KOPT-K1 (cell line): ENCODE data around the gene HOXD9.

Experiments
- H3K27ac ChIP-seq: fragments of 200-600 bp; sonication (generic); 2 replicates; pipeline ENCODE4 v1.5.1; 2016; ENCODE audit warnings: antibody characterized with exemption, mild to moderate bottlenecking, low read depth, low read length; ENCODE audit not compliant: poor library complexity, severe bottlenecking
- H3K36me3 ChIP-seq: fragments of 200-600 bp; sonication (generic); 2 replicates; pipeline ENCODE4 v1.5.1; 2017; ENCODE audit warnings: antibody characterized with exemption, mild to moderate bottlenecking, low read length, moderate library complexity; ENCODE audit not compliant: insufficient read depth
- H3K9me3 ChIP-seq: fragments of 200-600 bp; sonication (generic); 2 replicates; pipeline ENCODE4 v1.5.1; 2017; ENCODE audit warnings: antibody characterized with exemption, low read length, mild to moderate bottlenecking; ENCODE audit not compliant: insufficient read depth, poor library complexity, severe bottlenecking

HOXD9 gene

DNA sequence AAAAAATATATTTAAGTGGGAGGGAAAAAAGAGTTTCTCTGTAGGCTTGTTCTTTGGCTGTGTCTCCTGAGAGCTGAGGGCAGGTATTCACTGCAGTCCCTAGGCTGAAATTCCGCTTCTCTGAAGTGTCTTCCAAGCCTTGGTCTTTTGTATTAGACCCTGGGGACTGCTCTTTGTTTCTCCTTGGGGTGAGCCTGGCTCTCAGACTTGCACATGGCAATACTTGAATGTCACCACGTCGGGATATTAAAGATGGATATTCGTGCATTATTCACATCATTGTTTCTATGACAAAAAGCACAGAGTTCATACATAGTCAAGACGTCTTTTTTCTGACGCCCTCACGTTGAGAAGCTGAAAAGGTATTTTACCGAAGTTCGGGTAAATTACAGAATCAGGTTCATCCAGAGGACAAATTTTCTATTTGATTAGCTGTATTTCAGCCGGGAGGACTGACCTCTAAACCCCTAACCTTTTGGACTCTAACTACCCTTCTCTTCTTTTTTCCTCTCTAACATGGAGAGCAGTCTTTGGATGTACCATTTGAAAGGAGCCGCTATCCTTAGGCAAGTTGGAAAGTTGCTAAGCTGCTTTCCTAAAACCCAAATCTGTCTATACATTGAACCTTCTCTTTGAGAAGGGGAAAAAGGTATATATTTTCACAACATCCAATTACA is 32.2 kb downstream of the HOXD9 start:
- H3K27ac ChIP-seq, result no peak overlapping the region
- no peaks in the 10 kb centered on the region for H3K9me3 ChIP-seq
- H3K36me3 ChIP-seq, result no peaks in the 10 kb centered on the region

GRCh38 chr2:176155356-176156044 is 33.0 kb downstream of the HOXD9 start:
- H3K9me3 ChIP-seq, result no peaks in the 10 kb centered on the region
- no peak overlapping the region for H3K27ac ChIP-seq
- no peaks in the 10 kb centered on the region for H3K36me3 ChIP-seq

- Histone ChIP-seq H3K36me3 (no peaks in the 10 kb centered on the region), H3K9me3 (no peaks in the 10 kb centered on the region), H3K27ac (no peak overlapping the region)
Observed at GRCh38 chr2:176156301-176156806, 33.8 kb downstream of the HOXD9 start.

DNA sequence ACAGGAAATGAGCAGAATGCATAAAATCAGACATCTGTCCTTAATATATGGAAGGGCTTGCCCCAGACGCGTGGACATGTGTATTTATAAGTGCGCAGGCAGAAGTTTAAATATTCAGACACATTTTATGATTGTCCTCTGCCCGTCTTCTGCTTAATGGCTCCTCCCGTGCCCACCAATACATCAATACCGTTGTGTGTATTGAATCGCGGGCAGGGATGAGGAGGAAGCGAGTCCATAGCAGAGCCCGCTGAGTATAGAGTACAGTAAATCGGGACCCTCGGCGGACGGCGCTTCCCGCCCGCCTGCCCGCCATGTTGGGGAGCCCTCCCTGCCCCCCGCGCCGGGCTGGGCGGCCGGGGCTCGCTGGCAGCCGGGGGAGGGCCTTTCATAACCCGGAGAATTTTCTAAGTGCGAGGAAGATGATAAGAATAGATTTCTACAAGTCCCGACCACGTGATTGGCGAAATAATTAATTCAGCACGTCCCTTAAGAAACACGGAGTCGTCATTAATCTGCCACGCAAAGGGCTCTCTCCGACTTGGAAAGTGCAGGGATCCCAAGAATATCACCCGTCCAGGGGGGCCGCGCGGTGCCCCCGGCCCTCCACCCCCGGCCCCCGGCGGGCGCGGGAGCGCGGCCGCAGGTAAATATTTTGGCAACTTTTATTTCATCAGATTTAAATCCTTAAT is 34.4 kb downstream of the HOXD9 start, which contains the start of gene HOXD3:
TSS of gene HOXD3 (plus strand) at position 501 of the 692 bp plus-strand sequence. CDS start 11,808 bp downstream, outside the sequence.
- no peak within 1 kb of the TSS for H3K27ac ChIP-seq

DNA sequence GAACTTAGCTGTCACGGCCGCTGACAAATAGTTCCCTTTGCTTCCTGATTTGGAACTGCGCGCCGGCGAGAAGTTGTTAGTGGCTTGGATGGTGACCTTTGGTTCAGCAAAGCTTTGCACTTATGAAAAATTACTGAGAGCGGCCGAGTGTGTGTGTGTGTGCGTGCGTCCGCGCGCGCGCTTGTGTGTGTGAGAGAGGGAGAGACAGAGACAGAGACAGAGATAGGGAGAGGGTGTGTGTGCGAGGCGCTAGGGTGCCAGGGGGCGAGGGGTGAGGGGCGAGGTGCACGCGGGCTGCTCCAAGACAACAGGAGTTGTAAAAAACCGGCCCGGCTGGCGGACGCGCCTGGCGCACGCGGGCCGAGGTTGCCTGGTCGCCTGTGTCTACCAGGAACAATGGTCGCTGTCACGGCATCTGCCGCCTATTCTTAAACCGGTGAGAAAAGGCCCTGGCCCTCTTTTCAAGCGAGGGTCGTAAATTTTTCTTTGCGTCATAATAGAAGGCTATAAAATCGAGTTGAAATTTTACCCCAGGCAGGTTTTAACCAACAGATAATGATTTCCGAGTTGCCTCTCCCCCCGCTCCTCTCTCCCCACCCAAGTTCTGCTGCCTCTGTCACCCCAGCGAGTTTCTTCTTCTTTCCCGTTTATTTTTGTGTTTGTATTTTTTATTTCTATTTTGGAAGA is 35.1 kb downstream of the HOXD9 start:
- no peaks in the 10 kb centered on the region for H3K9me3 ChIP-seq
- H3K36me3 ChIP-seq, result no peaks in the 10 kb centered on the region
- no peak overlapping the region for H3K27ac ChIP-seq

More for the DNA sequence above, 34.4 kb downstream of the HOXD9 start, which contains the start of gene HOXD3:
- H3K36me3 ChIP-seq, result no peaks in the 10 kb centered on the region
- H3K9me3 ChIP-seq, result no peaks in the 10 kb centered on the region

DNA sequence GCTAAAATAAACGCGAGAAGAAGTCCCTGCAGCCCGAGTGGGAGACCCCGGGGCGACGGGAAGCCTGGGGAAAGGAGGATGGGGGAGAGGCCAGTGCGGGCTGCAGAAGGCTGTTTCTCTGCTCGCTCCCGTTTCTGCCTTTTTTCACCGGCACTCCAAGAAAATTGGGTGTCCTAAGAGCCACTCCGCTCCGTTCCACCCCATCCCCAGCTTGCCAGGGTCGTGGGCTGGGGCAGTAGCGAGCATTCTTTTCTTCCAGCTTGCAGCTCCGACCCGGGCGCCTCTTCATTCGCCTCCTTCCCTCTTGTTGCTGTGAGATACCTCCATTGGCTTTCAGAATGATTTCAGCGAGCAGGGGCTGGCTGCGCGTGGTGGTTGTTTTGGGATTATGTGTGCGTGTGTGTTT is 35.7 kb downstream of the HOXD9 start:
- H3K9me3 ChIP-seq, result no peaks in the 10 kb centered on the region
- no peaks in the 10 kb centered on the region for H3K36me3 ChIP-seq
- H3K27ac ChIP-seq, result no peak overlapping the region

- no peak overlapping the region for H3K27ac ChIP-seq
- H3K36me3 ChIP-seq, result no peaks in the 10 kb centered on the region
- no peaks in the 10 kb centered on the region for H3K9me3 ChIP-seq
Observed at GRCh38 chr2:176158855-176159662, 36.5 kb downstream of the HOXD9 start.

DNA sequence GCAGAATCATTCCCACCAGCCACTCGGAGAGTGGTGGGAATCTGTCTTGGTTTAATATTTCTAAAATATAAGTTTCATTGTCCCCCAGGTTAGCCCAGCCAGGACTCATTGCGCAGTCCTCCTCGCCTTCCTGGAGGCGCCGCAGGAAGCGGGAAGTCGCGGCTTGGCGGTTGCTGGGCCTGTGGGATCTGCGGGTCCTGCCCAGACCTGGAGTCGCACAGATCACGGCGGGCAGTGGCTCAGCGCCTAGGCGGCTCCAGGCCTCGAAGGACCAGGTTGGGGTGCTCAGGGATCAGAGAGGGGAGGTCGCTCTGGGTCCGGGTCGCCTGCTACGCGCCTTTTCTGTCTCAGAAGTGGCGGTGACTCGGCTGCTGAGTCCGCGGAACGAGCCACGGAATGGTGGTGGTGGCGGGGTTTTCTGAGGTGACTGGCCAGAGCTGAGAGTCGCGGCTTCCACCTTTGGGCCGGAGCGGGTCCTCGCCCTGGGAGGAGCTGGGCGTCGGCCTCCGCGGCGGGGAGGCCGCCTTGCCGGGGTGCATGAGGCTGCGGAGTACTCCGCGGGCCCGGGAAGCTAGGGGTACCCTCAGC is 37.2 kb downstream of the HOXD9 start:
- Histone ChIP-seq H3K27ac (no peak overlapping the region), H3K36me3 (no peaks in the 10 kb centered on the region), H3K9me3 (no peaks in the 10 kb centered on the region)

- no peaks in the 10 kb centered on the region for H3K36me3 ChIP-seq
- H3K9me3 ChIP-seq, result no peaks in the 10 kb centered on the region
- no peak overlapping the region for H3K27ac ChIP-seq
Observed at GRCh38 chr2:176160251-176160985, 37.9 kb downstream of the HOXD9 start.

DNA sequence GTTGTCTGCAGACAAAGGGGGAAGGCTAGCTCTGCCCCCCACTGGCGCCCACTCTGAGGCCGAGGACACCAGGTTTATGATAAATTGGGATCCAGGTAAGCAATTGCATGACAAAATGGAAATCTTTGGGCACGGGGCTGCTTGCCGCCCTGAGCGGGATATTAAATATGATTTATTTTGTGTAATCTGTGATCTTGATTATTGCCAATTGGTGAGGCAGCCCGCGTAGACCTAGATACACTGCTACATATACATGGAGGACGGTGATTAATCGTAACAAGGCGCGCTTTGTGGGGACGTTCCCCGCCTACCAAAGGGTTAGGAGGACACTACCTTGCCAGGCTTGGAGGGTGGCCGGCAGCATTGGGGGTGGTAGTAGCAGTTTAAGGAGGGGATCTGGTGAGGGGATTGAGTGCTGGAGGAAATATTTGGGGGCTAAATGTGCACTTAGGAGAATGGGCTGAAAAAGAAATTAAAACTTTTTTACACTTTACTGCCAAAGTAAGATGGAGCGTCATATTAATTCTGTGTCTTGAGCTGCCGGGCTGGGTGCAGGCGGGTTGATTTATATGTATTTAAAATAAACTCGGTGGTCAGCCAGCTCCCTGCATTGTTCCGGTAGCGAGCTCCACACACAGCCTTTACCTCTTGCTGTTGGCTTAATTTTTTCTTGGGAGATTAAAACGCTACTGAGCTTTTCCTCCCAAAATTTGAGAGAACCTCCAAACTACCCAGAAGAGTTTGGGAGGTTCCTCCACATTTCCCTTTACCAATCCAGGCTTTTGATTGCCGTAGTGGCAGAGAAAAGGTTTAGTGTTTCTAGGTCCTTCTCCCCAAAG is 38.7 kb downstream of the HOXD9 start:
- H3K36me3 ChIP-seq, result no peaks in the 10 kb centered on the region
- no peaks in the 10 kb centered on the region for H3K9me3 ChIP-seq
- H3K27ac ChIP-seq, result no peak overlapping the region

DNA sequence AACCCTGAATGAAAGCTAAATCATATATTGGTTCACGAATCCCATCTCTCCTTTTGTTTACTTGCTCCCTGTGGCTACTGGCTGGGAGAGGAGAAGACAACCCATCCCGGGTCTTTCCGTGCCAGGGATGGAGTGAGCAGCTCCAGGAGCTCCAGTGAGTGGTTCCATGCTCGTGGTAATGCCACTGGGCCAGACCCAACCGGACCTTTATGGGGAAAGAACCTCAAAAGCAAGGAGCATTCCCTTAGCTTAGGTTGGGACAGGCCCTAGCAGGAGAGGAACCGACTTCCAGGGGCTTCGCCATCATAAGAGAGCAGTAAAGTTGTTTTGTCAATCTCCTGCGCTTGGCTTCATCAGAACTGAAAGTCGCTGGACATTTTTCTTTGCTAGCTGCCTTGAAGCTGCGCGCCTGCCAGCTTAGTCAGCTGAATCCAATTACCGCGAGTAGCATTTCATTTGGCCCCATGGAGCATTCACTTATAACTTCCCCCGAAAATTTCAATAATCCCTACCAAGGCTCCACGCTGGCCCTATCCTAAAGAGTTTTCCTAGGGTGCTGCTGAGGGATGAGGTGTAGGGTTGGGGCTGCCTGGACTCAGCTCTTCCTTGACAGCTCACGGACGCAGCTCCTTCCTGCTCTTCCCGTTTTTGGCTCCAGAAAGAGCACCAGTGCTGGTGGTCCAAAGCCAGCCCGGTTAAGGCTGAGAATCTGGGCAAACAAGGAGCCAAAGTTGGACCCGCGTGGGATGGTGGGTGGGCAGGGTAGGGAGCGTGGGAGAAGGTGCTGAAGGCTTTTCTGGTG is 39.5 kb downstream of the HOXD9 start:
- Histone ChIP-seq H3K36me3 (no peaks in the 10 kb centered on the region), H3K27ac (no peak overlapping the region), H3K9me3 (no peaks in the 10 kb centered on the region)
